Measurements from ENCODE around the gene METTL22. TPM values are rescaled to one million over a fixed set of nuclear protein-coding genes. Genes with fewer than 3 reads are reported as not detected.

Gene METTL22
- total RNA-seq, 3 donors from 2014 or later: 26.9 to 36.1 (median 27.4) TPM

Other genes starting within 250 kb of the METTL22 start
- not detected for gene TMEM114, start 31.2 kb upstream of the METTL22 start, total RNA-seq
- 10 to 100 TPM in 1 of 3 donors, 1 to 10 TPM in 2; 7.5 to 12.6 (median 9.8) TPM for gene ABAT, start 52.9 kb downstream of the METTL22 start, total RNA-seq
- gene TMEM186, start 175.9 kb downstream of the METTL22 start, total RNA-seq: 1 to 10 TPM; 7.2 to 9.4 (median 7.5) TPM
- gene PMM2, start 176.1 kb downstream of the METTL22 start, total RNA-seq: 10 to 100 TPM; 21.4 to 36.4 (median 33.8) TPM
- gene CARHSP1, start 247.3 kb downstream of the METTL22 start, total RNA-seq: 100 to 1,000 TPM in 1 of 3 donors, 10 to 100 TPM in 2; 58.6 to 126 (median 83.9) TPM